K562 (cell line): Measurements from ENCODE around the gene TFPI.

Experiments
- CTCF ChIP-seq, 3 experiments: IDR thresholded peaks in 2 of 3; conservative IDR thresholded peaks in 1 of 3; 2 replicates each; pipeline ENCODE4 v1.5.1; 2011 to 2012; ENCODE audit warnings: low read length in 3 of 3, mild to moderate bottlenecking in 3 of 3, control low read depth in 2 of 3, improper control_type of control experiment in 1 of 3, inconsistent platforms in 1 of 3, low read depth in 1 of 3, mixed read lengths in 1 of 3, moderate library complexity in 1 of 3; ENCODE audit not compliant: insufficient read depth in 2 of 3
- HDGF ChIP-seq: fragments of 450-650 bp; IDR thresholded peaks from 2 replicates; pipeline ENCODE4 v1.6.1; 2016
- SMAD2 ChIP-seq: fragments of 150-350 bp; IDR thresholded peaks from 2 replicates; pipeline ENCODE4 v1.6.1; 2014; ENCODE audit warnings: low read depth, mild to moderate bottlenecking, low read length
- YBX1 ChIP-seq: fragments of 450-650 bp; IDR thresholded peaks from 2 replicates; pipeline ENCODE4 v1.7.1; 2016; ENCODE audit warnings: mild to moderate bottlenecking
- YY1 ChIP-seq, 3 experiments: IDR thresholded peaks; 2 replicates each; pipeline ENCODE4 v1.6.1; 2011; ENCODE audit warnings: low read length in 2 of 3, mild to moderate bottlenecking in 2 of 3, moderate library complexity in 2 of 3, borderline replicate concordance in 1 of 3, control low read depth in 1 of 3, low read depth in 1 of 3; ENCODE audit not compliant: insufficient read depth in 3 of 3, insufficient replicate concordance in 2 of 3, control insufficient read depth in 1 of 3, insufficient read length in 1 of 3; ENCODE audit errors: extremely low read depth in 1 of 3
- TF ChIP-seq, protein P1 (sequence below): sonication (generic); formaldehyde crosslinking; IDR thresholded peaks from 2 replicates; pipeline ENCODE4 v1.8.1; 2022; ENCODE audit warnings: missing genetic modification reagents

DNA sequence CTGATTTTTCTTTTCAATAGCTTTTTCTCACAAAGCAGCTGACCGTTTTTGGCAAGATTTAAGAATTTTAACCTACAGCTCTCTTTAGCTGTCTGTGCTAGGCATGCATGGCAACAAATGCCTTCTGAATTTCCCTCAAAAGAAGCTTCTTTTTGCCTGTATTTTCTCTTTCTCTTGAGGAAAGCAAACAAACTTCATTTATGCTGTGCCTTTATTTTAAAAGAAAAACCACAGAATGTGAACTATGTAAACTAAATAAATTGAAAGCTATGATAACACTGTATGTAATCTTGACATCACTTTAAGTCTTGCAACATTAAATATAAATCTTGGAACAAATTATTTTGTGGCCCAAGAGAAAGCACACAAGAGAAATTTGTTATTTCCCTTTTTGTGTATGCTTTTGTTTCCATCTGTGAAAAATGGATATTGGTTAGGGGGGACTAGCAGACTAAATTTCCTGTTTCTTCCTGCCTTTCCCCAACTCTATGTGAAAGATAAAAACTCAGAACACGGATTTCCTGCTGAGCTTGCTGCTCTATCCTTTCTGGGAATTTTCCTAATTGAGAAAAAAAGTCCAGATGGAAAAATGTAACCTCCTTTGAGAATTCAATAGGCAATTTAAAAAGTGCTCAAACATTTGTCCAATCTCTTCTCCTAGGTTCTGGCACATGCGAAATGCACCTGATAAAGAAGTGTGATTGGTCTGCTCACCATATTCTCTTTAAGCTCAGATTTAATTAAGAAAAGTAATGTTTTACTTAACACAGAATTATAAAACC, 20.9 kb upstream of the TFPI start:
- TF ChIP-seq CTCF (IDR thresholded peaks at IDR 0.05 in 2 of 3, conservative IDR thresholded peaks at IDR 0.05 in 1 of 3; ENCODE audit: insufficient read depth in 2 of 3, low read depth in 1 of 3, low read length in 3 of 3) (no peak), YY1 (IDR thresholded peaks at IDR 0.05; ENCODE audit: borderline replicate concordance in 1 of 3, control insufficient read depth in 1 of 3, extremely low read depth in 1 of 3, insufficient read depth in 3 of 3, insufficient read length in 1 of 3, insufficient replicate concordance in 2 of 3, low read depth in 1 of 3, low read length in 2 of 3) (no peak), YBX1 (no peak), HDGF (no peak), SMAD2 (no peak)
- TF ChIP-seq, protein P1, sequence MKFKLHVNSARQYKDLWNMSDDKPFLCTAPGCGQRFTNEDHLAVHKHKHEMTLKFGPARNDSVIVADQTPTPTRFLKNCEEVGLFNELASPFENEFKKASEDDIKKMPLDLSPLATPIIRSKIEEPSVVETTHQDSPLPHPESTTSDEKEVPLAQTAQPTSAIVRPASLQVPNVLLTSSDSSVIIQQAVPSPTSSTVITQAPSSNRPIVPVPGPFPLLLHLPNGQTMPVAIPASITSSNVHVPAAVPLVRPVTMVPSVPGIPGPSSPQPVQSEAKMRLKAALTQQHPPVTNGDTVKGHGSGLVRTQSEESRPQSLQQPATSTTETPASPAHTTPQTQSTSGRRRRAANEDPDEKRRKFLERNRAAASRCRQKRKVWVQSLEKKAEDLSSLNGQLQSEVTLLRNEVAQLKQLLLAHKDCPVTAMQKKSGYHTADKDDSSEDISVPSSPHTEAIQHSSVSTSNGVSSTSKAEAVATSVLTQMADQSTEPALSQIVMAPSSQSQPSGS (CRISPR knock-in tag): no peak
